WTC11 (cell line): ENCODE data around the gene NDUFA13.

ENCODE experiments used
- CBFB ChIP-seq: sonication (generic); formaldehyde crosslinking; IDR thresholded peaks from 2 replicates; pipeline ENCODE4 v1.8.1; 2022; ENCODE audit warnings: mild to moderate bottlenecking, low read depth, missing genetic modification reagents
- CREB1 ChIP-seq: sonication (generic); formaldehyde crosslinking; IDR thresholded peaks from 2 replicates; pipeline ENCODE4 v1.8.0; 2023; ENCODE audit warnings: mild to moderate bottlenecking, missing genetic modification reagents
- NFYB ChIP-seq: sonication (generic); formaldehyde crosslinking; conservative IDR thresholded peaks from 2 replicates; pipeline ENCODE4 v1.8.0; 2022; ENCODE audit warnings: low read depth, missing genetic modification reagents
- NR3C1 ChIP-seq: sonication (generic); formaldehyde crosslinking; conservative IDR thresholded peaks from 2 replicates; pipeline ENCODE4 v1.8.1; 2023; ENCODE audit warnings: low read depth, mild to moderate bottlenecking, missing genetic modification reagents
- SP1 ChIP-seq: sonication (generic); formaldehyde crosslinking; conservative IDR thresholded peaks from 2 replicates; pipeline ENCODE4 v1.8.1; 2022; ENCODE audit warnings: missing genetic modification reagents
- TEAD4 ChIP-seq: sonication (generic); formaldehyde crosslinking; IDR thresholded peaks from 2 replicates; pipeline ENCODE4 v1.8.0; 2022; ENCODE audit warnings: mild to moderate bottlenecking, missing genetic modification reagents
- ZNF263 ChIP-seq: sonication (generic); formaldehyde crosslinking; IDR thresholded peaks from 2 replicates; pipeline ENCODE4 v1.8.1; 2022; ENCODE audit warnings: low read depth, mild to moderate bottlenecking, moderate library complexity, missing genetic modification reagents
- TF ChIP-seq, protein P1 (sequence below): fragments of 200-600 bp; IDR thresholded peaks from 2 replicates; pipeline ENCODE4 v1.8.0; 2022; ENCODE audit warnings: antibody characterized with exemption
- TF ChIP-seq, protein P2 (sequence below): sonication (generic); formaldehyde crosslinking; IDR thresholded peaks from 2 replicates; pipeline ENCODE4 v1.8.0; 2023; ENCODE audit warnings: missing genetic modification reagents, mild to moderate bottlenecking, borderline replicate concordance
- TF ChIP-seq, protein P3 (sequence below): sonication (generic); formaldehyde crosslinking; IDR thresholded peaks from 2 replicates; pipeline ENCODE4 v1.8.1; 2023; ENCODE audit warnings: mild to moderate bottlenecking, missing genetic modification reagents
- TF ChIP-seq, protein P4 (sequence below): sonication (generic); formaldehyde crosslinking; IDR thresholded peaks from 2 replicates; pipeline ENCODE4 v1.8.0; 2022; ENCODE audit warnings: mild to moderate bottlenecking, missing genetic modification reagents
- TF ChIP-seq, protein P5 (sequence below): sonication (generic); formaldehyde crosslinking; conservative IDR thresholded peaks from 2 replicates; pipeline ENCODE4 v1.8.1; 2022; ENCODE audit warnings: mild to moderate bottlenecking, missing genetic modification reagents

DNA sequence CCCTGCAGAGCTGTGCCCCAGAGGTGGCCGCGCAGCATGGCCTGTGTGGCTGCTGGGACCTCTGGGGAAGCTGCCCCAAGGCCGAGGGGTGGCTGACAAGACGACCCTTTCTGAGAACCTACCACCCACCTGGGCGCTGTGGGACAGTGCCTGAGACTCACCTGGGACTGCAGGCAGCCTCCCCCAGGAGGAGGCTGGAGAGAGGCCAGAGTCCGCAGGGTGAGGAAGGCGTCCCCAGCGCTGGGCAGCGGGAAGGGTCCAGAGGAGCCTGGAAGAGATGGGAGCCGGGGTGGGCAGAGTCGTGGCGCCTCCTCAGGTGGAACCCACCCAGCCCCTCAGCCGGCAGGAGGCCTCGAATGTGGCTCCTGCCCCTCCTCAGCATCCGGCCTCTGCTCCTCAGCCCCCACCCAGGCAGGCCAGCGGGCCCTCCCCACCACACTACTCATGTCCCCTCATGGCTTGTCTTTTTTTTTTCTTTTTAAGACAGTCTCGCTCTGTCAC, 47.4 kb downstream of the NDUFA13 start:
- TF ChIP-seq, protein P1, sequence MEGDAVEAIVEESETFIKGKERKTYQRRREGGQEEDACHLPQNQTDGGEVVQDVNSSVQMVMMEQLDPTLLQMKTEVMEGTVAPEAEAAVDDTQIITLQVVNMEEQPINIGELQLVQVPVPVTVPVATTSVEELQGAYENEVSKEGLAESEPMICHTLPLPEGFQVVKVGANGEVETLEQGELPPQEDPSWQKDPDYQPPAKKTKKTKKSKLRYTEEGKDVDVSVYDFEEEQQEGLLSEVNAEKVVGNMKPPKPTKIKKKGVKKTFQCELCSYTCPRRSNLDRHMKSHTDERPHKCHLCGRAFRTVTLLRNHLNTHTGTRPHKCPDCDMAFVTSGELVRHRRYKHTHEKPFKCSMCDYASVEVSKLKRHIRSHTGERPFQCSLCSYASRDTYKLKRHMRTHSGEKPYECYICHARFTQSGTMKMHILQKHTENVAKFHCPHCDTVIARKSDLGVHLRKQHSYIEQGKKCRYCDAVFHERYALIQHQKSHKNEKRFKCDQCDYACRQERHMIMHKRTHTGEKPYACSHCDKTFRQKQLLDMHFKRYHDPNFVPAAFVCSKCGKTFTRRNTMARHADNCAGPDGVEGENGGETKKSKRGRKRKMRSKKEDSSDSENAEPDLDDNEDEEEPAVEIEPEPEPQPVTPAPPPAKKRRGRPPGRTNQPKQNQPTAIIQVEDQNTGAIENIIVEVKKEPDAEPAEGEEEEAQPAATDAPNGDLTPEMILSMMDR, result no peak
- TF ChIP-seq, protein P2, sequence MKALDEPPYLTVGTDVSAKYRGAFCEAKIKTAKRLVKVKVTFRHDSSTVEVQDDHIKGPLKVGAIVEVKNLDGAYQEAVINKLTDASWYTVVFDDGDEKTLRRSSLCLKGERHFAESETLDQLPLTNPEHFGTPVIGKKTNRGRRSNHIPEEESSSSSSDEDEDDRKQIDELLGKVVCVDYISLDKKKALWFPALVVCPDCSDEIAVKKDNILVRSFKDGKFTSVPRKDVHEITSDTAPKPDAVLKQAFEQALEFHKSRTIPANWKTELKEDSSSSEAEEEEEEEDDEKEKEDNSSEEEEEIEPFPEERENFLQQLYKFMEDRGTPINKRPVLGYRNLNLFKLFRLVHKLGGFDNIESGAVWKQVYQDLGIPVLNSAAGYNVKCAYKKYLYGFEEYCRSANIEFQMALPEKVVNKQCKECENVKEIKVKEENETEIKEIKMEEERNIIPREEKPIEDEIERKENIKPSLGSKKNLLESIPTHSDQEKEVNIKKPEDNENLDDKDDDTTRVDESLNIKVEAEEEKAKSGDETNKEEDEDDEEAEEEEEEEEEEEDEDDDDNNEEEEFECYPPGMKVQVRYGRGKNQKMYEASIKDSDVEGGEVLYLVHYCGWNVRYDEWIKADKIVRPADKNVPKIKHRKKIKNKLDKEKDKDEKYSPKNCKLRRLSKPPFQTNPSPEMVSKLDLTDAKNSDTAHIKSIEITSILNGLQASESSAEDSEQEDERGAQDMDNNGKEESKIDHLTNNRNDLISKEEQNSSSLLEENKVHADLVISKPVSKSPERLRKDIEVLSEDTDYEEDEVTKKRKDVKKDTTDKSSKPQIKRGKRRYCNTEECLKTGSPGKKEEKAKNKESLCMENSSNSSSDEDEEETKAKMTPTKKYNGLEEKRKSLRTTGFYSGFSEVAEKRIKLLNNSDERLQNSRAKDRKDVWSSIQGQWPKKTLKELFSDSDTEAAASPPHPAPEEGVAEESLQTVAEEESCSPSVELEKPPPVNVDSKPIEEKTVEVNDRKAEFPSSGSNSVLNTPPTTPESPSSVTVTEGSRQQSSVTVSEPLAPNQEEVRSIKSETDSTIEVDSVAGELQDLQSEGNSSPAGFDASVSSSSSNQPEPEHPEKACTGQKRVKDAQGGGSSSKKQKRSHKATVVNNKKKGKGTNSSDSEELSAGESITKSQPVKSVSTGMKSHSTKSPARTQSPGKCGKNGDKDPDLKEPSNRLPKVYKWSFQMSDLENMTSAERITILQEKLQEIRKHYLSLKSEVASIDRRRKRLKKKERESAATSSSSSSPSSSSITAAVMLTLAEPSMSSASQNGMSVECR, result no peak
- TF ChIP-seq NFYB (CRISPR knock-in tag) (no peak), TEAD4 (CRISPR knock-in tag) (no peak), ZNF263 (CRISPR knock-in tag) (no peak), SP1 (CRISPR knock-in tag) (no peak), NR3C1 (CRISPR knock-in tag) (no peak), CREB1 (no peak), CBFB (no peak)
- TF ChIP-seq, protein P3, sequence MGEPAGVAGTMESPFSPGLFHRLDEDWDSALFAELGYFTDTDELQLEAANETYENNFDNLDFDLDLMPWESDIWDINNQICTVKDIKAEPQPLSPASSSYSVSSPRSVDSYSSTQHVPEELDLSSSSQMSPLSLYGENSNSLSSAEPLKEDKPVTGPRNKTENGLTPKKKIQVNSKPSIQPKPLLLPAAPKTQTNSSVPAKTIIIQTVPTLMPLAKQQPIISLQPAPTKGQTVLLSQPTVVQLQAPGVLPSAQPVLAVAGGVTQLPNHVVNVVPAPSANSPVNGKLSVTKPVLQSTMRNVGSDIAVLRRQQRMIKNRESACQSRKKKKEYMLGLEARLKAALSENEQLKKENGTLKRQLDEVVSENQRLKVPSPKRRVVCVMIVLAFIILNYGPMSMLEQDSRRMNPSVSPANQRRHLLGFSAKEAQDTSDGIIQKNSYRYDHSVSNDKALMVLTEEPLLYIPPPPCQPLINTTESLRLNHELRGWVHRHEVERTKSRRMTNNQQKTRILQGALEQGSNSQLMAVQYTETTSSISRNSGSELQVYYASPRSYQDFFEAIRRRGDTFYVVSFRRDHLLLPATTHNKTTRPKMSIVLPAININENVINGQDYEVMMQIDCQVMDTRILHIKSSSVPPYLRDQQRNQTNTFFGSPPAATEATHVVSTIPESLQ (CRISPR knock-in tag), result no peak
- TF ChIP-seq, protein P4, sequence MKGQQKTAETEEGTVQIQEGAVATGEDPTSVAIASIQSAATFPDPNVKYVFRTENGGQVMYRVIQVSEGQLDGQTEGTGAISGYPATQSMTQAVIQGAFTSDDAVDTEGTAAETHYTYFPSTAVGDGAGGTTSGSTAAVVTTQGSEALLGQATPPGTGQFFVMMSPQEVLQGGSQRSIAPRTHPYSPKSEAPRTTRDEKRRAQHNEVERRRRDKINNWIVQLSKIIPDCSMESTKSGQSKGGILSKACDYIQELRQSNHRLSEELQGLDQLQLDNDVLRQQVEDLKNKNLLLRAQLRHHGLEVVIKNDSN (CRISPR knock-in tag), result no peak
- TF ChIP-seq, protein P5, sequence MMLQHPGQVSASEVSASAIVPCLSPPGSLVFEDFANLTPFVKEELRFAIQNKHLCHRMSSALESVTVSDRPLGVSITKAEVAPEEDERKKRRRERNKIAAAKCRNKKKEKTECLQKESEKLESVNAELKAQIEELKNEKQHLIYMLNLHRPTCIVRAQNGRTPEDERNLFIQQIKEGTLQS (CRISPR knock-in tag), result no peak
